ENCODE results near the gene BTD.

Gene BTD, protein sequence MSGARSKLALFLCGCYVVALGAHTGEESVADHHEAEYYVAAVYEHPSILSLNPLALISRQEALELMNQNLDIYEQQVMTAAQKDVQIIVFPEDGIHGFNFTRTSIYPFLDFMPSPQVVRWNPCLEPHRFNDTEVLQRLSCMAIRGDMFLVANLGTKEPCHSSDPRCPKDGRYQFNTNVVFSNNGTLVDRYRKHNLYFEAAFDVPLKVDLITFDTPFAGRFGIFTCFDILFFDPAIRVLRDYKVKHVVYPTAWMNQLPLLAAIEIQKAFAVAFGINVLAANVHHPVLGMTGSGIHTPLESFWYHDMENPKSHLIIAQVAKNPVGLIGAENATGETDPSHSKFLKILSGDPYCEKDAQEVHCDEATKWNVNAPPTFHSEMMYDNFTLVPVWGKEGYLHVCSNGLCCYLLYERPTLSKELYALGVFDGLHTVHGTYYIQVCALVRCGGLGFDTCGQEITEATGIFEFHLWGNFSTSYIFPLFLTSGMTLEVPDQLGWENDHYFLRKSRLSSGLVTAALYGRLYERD

DNA sequence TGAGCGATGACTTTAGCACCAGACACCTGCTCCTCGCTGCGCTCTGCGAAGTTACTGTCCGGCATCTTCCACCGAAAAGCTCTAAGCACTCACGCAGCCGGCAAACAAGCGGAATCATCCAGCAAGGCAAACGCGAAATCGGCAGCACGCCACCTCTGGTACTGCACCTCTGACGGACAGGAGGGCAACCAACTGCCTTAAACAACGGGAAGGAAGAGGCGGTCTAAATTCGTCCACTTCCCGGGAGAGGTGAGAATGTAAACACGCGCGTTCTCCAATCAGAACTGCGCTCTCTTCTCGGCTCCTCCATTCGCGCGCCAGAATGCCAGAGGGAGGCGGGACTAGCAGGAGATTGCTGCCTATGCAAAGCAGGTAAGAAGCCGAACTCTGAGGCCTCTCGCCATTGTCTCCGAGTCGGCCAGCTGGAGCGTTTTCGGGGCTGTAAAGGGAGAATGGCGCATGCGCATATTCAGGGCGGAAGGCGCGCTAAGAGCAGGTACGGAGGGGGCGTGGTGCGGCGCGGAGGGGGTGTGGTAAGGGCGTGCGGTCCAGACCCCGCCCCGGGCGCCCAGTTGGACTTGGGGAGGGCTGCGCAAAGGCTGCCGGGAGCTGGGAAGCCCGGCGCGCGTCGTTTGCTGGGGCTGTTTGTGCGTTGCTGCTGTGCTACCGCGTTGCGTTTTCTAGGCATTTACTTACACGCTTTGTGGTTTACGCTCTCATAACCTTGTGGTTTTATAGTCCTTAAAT is at the start of gene BTD, which contains the start of gene HACL1:
BTD (plus strand) TSS at position 347 of the 747 bp plus-strand sequence. CDS start 33,695 bp downstream, outside the sequence.
HACL1 (minus strand) TSS at position 171 of the 747 bp plus-strand sequence; CDS start at position 65, 106 bp downstream.
- DNase-seq (ENCODE audit: low spot score): peak; percentile 96

DNA sequence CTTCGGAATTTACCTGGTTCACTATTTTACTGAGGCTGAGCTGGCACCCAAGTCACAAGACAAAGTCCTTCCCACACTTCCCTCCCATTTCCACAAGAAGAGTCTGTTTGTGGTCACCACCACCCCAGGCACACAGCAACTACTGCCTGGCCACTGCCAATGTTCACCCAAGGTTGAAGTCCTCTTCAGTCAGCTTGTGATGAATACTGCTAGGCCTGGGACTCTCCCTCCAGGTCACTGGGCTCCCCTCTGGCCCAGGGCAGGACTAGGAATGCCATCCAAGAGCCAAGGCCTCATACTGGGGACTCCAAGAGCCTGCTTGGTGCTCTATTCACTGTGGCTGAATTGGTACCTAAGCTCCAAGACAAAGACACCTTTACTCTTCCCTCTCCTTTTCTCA is 49.6 kb upstream of the BTD start:
- no peak for DNase-seq (ENCODE audit: low spot score)

DNA sequence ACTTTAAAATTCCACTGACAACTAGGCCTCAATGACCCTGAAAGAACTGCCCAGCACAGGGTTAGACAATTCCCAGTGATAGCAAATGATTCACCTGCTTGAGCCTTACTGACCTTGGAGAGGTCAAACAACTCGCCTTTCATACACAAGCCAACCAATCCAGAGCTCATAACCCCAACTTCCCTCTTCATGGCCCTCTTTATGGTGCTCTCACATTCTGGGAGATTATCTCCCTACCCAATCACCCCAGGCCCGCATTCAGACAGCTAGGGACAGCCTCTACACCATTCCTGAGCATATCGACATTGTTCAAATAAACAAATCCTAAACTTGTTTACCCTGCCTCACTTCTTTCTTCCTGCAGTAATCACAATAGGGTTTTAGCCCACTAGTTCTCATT is 47.8 kb upstream of the BTD start:
- DNase-seq (ENCODE audit: low spot score): no peak

DNA sequence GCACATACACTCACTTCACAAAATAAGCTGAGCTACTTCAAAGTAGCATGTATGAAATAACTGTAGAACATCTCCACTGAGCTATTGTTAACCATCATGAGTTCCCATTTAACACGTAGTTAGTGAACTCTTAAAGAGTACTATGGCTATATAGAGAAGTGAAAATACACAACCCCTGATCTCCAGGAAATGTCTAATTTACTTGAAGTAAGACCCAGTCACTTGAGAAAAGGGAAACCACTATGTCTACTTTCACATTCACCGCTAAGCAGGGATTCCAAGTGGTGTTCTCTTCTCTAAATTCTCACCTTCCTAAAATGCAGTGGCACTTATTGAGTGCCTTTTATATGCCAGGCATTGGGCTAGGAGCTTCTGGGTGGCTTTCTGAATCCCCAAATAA is 45.0 kb upstream of the BTD start:
- no peak for DNase-seq (ENCODE audit: low spot score)

DNA sequence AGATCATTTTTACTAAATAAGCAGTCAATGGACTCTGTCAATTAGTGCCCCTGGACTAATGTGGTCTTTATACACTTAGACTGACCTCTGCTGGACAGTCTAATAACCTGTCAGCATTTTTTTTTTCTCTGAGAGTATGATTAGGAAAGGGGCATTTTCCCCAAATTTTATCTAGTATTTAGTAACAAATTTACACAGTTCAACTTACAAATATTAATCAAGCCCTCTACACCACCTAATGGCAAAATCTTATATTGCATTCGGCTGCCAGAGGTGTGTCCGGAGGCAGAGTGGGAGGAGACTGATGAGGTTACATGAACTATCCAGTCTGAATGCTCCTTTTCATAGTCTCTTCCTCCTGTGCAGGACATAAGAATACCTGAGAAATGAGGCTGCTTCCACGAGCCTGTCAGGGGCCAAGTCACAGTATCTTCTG is 44.0 kb upstream of the BTD start:
- DNase-seq (ENCODE audit: low spot score): peak; percentile 70

DNA sequence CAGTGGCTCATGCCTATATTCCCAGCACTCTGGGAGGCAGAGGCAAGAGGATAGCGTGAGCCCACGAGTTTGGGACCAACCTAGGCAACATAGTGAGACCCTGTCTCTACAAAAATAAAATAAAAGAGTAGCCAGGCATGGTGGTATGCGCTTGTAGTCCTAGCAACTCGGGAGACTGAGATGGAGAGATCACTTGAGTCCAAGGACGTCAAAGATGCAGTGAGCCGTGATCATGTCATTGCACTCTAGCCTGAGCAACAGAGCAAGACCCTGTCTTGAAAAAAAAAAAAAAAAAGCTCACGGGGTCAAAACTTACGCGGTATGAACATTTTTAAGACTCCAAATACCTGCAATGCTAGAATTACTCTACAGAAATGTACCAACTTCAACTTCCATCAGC is 43.0 kb upstream of the BTD start:
- no peak for DNase-seq (ENCODE audit: low spot score)

DNA sequence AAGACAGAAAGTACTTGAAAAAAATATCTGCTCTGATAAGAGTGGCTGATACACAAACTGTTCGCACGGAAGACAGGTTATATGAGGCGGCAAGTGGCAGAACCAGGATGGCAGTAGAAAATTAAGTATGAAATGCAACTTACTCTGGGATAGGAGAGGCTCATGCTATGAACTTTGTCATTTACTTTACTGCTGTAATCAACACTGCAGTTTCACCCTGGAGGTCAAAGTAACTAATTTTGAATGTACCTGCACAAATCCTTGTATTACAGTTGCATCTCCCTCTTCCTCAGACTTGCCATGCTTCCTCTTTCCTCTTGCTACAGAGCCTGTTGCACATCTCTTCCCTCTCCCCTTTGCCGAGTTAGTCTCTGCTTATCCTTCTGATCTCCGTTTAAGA is 39.0 kb upstream of the BTD start:
- DNase-seq (ENCODE audit: low spot score): no peak

DNA sequence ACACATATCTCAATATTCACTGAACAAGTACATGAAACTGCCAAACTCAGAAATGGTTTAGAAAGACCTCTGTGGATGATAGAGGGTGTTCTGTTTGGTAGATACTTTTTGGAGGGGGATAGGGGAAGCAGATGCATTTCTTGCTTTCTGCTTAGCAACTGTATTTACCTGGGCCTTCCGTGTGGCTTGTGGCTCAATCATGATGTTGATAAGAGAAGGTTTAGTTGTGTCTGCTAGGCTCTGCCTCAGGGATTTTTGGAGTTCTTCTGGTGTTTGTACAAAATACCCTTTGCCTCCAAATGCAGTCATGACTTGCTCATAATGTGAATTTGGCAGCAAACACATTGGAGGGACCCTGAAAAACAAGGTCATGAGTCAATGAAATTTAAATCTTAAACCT is 38.4 kb upstream of the BTD start:
- DNase-seq (ENCODE audit: low spot score): no peak

DNA sequence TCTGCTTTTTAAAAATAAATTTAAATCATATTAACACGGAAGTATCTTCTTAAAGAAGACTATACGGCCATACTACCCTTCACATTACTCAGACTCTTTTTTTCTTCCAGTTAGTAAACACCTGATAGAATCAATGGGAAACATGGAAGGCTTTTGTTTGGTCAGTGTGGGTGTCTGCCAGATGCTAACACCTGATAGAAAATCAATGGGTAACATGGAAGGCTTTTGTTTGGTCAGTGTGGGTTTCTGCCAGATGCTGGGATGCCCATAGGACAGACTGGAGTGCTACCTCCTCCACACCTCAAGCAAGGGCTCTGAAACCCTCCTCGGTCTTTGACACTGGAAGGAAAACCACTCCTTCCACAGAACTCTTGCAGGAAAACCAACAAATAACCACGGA is 29.4 kb upstream of the BTD start:
- DNase-seq (ENCODE audit: low spot score): no peak

DNA sequence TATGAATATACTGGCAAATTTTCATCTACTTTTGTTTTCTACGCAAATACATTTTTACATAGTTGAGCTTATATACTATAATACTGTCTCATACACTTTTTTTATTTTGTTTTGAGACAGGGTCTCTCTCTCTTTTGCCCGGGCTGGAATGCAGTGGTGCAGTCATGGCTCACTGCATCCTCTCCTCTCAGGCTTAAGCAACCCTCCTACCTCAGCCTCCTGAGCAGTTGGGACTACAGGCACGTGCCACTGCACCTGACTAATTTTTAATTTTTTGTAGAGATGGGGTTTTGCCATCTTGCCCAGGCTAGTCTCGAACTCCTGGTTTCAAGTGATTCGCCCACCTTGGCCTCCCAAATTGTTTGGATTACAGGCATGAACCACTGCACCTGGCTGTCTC is 26.1 kb upstream of the BTD start:
- DNase-seq (ENCODE audit: low spot score): no peak

DNA sequence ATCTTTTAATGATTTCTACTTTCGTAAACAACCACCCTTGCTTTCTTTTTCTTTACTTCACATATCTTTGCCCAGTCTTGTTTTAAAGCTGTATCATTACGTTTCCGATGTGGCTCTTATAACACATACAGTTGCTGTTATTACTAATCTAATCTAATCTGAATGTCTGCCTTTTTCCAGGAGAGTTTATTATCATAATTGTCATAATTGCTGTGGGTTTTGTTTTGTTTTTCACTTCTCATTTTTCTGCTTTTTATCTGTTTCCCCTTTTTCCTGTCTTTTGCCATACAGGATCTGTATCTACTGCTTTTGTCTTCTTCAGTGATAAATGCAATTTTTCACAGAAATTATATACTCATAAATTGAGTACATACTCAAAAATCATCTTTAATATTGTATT is 25.1 kb upstream of the BTD start:
- no peak for DNase-seq (ENCODE audit: low spot score)

DNA sequence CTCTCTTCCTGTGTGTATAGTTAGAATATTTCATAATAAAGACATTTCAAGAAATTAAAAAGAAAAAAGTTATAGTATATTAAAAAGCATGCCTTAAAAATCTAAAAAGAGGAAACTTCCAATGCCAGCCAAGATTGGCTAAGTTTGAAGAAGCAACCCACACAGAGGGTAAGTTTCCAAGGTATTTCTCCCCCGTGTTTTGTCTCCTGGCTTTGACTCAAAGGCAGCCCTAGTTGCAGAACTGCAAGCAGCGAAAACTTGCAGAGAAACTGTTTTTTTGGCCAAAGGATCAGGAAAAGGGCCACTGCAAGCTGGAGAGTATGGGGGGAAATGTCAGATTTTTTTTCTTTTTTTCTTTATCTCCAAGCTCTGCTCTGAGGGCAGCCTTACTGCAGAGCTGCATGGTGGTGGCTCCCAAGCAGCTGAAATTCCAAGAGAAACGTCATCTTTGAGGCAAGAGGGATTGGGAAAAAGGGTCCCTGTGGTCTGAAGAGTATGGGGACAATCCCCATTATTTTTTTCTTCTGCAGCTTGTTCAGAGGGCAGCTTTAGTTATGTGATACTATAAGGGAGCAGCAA is 23.2 kb upstream of the BTD start:
- DNase-seq (ENCODE audit: low spot score): no peak

DNA sequence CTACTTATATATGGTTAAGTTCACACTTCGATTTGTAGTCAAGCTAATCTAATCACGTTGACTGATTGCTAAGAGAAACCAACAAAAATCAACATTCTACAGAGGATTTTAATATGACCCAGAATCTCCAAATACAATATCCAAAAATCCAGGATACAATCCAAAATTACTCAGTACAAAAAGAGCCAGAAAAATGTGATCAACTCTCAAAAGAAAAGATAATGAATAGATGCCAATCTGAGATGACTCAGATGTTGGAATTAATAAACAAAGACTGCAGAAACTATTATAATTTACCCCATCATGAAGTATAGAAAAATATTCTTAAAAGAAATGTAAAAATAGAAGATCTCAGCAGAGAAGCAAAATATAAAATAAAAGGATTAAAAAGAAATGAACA is 22.5 kb upstream of the BTD start:
- no peak for DNase-seq (ENCODE audit: low spot score)

DNA sequence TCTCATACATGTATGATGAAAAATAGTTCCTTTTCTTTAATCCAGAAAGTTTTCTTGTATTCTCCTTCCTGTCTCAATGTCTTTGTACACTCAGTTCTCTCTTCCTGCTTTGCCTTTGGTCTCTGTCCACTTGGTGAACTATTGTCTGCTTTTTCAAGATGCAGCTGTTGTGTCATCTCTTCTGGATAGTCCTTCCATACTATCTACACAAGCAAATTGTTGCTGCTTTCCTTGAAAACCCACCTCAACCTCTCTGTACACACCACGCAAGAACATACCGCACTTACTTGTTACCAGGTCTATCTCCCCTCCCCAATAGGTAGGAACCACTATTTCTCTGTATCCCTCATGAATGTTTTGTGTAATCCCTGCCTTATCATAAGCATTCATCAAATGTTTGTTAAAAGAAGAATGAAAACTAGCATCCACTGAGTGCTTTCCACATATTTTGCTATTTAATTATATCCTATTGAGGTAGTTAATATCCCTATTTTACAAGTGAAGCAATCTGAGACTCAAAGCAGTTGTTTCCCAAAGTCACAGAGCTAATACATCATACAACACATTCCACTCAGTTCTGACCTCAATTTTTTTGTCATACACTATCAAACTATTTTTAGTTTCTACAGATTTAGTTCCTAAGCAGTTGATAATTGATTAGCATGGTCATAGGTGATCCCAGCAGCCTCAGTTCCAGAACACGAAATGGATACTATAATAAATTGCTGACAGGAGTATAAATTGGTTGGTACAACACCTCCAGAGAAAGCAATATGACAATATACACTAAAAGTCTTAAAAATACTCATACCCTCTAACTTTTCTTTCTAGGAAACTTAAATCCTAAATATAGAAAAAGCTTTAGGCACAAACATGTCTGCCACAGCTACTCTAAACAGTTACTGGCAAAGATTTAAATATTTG is 19.8 kb upstream of the BTD start:
- no peak for DNase-seq (ENCODE audit: low spot score)

DNA sequence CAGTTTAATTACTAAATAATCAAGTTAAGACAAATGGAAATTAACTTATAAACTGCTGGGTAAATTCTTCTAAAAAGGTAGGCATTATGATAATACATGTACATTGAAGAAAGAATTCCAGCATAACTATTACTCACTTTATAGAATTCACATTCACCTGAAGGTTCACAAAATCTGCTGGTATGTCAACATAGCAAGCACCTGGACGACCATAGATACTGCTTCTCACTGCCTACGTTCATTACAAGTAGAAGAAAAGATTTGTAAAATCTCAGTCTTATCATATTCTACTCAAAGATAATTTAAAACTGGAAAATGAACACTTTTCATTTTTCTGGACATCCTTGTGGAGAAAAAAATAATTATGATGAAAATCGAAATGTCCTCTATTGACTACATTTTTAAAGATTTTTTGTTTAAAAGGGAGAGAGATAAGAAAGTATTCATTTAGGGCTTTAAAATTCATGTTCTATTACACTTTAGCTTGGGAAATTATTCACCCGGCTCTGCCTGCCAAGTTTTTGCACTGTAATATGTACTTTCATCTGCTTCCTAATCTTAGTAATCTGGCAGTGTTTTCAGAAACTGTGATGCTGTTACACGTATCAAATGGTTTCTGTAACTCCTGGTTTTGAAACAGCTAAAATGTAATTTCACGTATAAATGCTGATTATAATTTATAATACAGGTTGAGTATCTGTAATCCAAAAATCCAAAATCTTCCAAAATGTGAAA is 16.3 kb upstream of the BTD start:
- no peak for DNase-seq (ENCODE audit: low spot score)

DNA sequence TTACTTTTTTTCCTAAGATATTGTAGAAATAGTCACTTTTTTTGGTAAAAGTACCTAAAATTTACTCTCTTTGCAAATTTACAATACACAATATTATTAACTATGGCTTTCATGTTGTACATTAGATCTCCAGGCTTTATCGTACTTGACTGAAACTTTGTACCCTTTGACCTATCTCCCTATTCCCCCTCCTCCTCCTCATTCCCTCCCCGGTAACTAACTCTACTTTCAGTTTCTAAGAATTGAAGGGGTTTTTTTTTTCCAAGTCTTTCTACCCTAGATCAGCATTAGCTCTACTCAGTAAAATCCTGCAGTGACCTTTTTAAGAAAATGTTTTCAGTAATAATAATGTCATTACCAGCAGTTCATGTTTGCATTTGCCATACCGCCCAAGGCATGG is 10.3 kb upstream of the BTD start:
- DNase-seq (ENCODE audit: low spot score): no peak

DNA sequence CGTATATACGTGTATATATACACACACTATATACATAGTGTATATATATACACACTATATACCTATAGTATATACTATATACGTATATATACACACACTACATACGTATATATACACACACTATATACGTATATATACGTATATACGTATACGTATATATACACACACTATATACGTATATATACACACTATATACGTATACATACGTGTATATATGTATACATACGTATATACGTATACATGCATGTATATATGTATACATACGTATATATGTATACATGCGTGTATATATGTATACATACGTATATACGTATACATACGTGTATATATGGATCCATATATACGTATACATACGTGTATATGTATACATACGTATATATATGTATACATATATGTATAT is 9.6 kb upstream of the BTD start:
- DNase-seq (ENCODE audit: low spot score): no peak

DNA sequence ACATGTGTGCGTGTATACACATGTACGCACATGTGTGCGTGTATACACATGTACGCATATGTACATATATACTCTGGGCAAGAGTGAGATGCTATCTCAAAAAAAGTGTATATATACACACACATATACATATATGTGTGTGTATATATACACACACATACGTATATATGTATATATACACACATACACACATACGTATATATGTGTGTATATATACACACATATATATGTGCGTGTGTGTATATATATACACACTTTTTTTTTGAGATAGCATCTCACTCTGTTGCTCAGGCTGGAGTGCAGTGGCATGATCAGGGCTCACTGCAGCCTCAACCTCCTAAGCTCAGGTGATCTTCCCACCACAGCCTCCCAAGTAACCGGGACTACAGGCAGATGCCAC is 8.6 kb upstream of the BTD start:
- DNase-seq (ENCODE audit: low spot score): no peak

DNA sequence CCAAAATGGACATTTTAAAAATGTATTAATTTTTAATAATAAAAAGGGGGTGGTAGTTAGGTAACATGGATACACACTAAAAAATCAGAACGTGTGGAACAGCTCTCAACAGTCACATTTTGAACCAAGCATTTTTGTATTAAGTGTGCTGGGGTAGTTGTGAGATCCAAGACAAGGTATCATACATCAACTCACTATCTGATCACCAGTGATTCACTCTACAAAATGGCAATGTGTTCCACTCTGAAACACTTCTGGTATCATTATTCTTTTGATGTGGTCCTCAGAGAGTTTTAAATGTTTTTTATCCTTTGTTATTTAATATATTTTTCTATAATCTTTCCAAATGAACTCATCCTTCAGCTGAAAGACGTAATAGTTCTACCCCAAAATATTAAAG is 5.6 kb upstream of the BTD start:
- DNase-seq (ENCODE audit: low spot score): no peak

DNA sequence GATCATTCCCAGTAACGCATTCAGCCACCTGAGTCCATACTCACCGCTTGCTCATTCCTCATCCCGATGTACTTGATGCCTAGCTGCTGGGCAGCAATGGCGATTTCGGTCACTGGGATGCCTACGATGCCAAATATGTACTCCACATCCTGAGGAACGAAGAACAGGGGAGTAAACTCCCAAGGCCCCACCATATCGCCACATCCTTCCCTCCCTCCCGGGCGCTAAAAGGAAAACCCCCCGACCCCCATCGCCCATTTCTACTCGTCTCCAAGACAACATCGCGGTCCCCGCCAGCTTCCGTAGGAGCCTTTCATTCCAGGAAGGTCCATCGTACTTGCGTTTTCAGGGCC is 523 bp upstream of the BTD start:
- DNase-seq (ENCODE audit: low spot score): peak; percentile 16

DNA sequence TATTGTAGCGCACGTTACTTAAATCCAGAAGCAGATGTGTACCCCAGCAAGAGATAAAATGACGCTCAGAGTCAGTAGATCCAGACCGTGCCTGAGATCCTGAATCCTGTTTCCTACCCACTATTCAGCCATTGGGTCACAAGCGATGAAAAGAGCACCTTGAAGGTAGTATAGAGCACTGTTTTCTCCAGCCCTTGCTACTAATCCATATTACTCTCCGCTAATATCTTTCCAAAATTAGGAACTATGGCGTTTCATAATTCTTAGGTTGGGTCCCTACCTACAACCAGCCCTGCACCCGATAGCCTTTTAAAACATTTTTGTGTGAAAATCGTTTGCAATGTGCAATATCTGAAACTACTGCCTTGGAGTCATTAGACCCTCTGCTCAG is 596 bp downstream of the BTD start:
- no peak for DNase-seq (ENCODE audit: low spot score)
